IPS-15b (cell line): ENCODE measurements around the gene COL28A1.

Source experiments
- H3K27me3 ChIP-seq: one replicate; pipeline ENCODE4 v1.6.1; 2013; ENCODE audit warnings: low read length; ENCODE audit not compliant: control insufficient read depth, insufficient read depth
- H3K36me3 ChIP-seq: one replicate; pipeline ENCODE4 v1.6.1; 2013; ENCODE audit warnings: low read length; ENCODE audit not compliant: control insufficient read depth, insufficient read depth
- H3K4me1 ChIP-seq: one replicate; pipeline ENCODE4 v1.6.1; 2013; ENCODE audit warnings: mild to moderate bottlenecking, low read length; ENCODE audit not compliant: control insufficient read depth, insufficient read depth
- H3K4me3 ChIP-seq: one replicate; pipeline ENCODE4 v1.5.1; 2013; ENCODE audit warnings: low read depth, low read length
- H3K9ac ChIP-seq: one replicate; pipeline ENCODE4 v1.6.1; 2013; ENCODE audit warnings: low read depth, mild to moderate bottlenecking, low read length
- H3K9me3 ChIP-seq: one replicate; pipeline ENCODE4 v1.6.1; 2013; ENCODE audit warnings: mild to moderate bottlenecking, low read length; ENCODE audit not compliant: control insufficient read depth, insufficient read depth

COL28A1 gene

GRCh38 chr7:7318601-7319000, 217.1 kb downstream of the COL28A1 start:
- H3K27me3 ChIP-seq = no peaks in the 10 kb centered on the region
- no peak overlapping the region for H3K4me3 ChIP-seq
- H3K9ac ChIP-seq = no peak overlapping the region
- no peaks in the 10 kb centered on the region for H3K36me3 ChIP-seq
- H3K9me3 ChIP-seq = no peaks in the 10 kb centered on the region
- H3K4me1 ChIP-seq = no peaks in the 10 kb centered on the region

GRCh38 chr7:7317850-7318249, 217.8 kb downstream of the COL28A1 start:
- H3K36me3 ChIP-seq = no peaks in the 10 kb centered on the region
- H3K4me3 ChIP-seq = no peak overlapping the region
- H3K4me1 ChIP-seq = no peaks in the 10 kb centered on the region
- H3K9ac ChIP-seq = no peak overlapping the region
- no peaks in the 10 kb centered on the region for H3K9me3 ChIP-seq
- no peaks in the 10 kb centered on the region for H3K27me3 ChIP-seq

- Histone ChIP-seq H3K9me3 (no peaks in the 10 kb centered on the region), H3K36me3 (no peaks in the 10 kb centered on the region), H3K4me1 (no peaks in the 10 kb centered on the region)
These were observed 219.8 kb downstream of the COL28A1 start for GRCh38 chr7:7315851-7316250.

GRCh38 chr7:7312323-7312722, 223.3 kb downstream of the COL28A1 start:
- no peak overlapping the region for H3K4me3 ChIP-seq
- H3K36me3 ChIP-seq = no peaks in the 10 kb centered on the region
- H3K4me1 ChIP-seq = no peaks in the 10 kb centered on the region
- H3K9ac ChIP-seq = no peak overlapping the region
- no peaks in the 10 kb centered on the region for H3K27me3 ChIP-seq
- H3K9me3 ChIP-seq = no peaks in the 10 kb centered on the region

More at GRCh38 chr7:7315851-7316250, 219.8 kb downstream of the COL28A1 start:
- Histone ChIP-seq H3K27me3 (no peaks in the 10 kb centered on the region), H3K9ac (no peak overlapping the region), H3K4me3 (no peak overlapping the region)

- Histone ChIP-seq H3K4me1 (no peaks in the 10 kb centered on the region), H3K9ac (no peak overlapping the region), H3K9me3 (no peaks in the 10 kb centered on the region), H3K27me3 (no peaks in the 10 kb centered on the region), H3K4me3 (no peak overlapping the region), H3K36me3 (no peaks in the 10 kb centered on the region)
These were observed 224.7 kb downstream of the COL28A1 start for GRCh38 chr7:7311001-7311400.

- H3K4me3 ChIP-seq = no peak overlapping the region
- no peaks in the 10 kb centered on the region for H3K36me3 ChIP-seq
- H3K9me3 ChIP-seq = no peaks in the 10 kb centered on the region
- H3K4me1 ChIP-seq = no peaks in the 10 kb centered on the region
- H3K9ac ChIP-seq = no peak overlapping the region
- H3K27me3 ChIP-seq = no peaks in the 10 kb centered on the region
These were observed 226.5 kb downstream of the COL28A1 start for GRCh38 chr7:7309203-7309602.
